Activated CD4-positive, alpha-beta memory T cell treated with anti-CD3 and anti-CD28 coated beads, Interleukin-2, amount 10 ng/mL, durations not matched to agents 7 days and 5 days (primary cell): ENCODE measurements around the gene OGDHL. TPM values are rescaled to one million over a fixed set of nuclear protein-coding genes. Genes with fewer than 3 reads are reported as not detected.

Experiments
- CTCF ChIA-PET: fragments of 350-600 bp; sonication (Branson Sonifier 250); formaldehyde crosslinking; loops from one replicate; lab custom pipeline; 2021; ENCODE audit warnings: antibody characterized with exemption, inconsistent platforms; lab: Charles Lee
- POLR2A ChIA-PET: fragments of 350-600 bp; sonication (Branson Sonifier 250); formaldehyde crosslinking; loops from one replicate; lab custom pipeline; 2021; ENCODE audit warnings: antibody characterized with exemption; lab: Charles Lee
- DNase-seq: peaks from one replicate; pipeline ENCODE4 v3.0.0-alpha.2; 2020
- H3K27ac Mint-ChIP-seq: one replicate; pipeline ENCODE4 v1.8.0; 2021; ENCODE audit warnings: mild to moderate bottlenecking, mixed read lengths
- H3K27me3 Mint-ChIP-seq: one replicate; pipeline ENCODE4 v1.8.0; 2021; ENCODE audit warnings: mixed read lengths
- H3K36me3 Mint-ChIP-seq: one replicate; pipeline ENCODE4 v1.8.0; 2021; ENCODE audit warnings: low read depth, mixed read lengths
- H3K4me1 Mint-ChIP-seq: one replicate; pipeline ENCODE4 v1.8.0; 2021; ENCODE audit warnings: mixed read lengths
- H3K4me3 Mint-ChIP-seq: one replicate; pipeline ENCODE4 v1.8.0; 2021; ENCODE audit warnings: mild to moderate bottlenecking, mixed read lengths
- H3K9me3 Mint-ChIP-seq: one replicate; pipeline ENCODE4 v1.8.0; 2021; ENCODE audit warnings: mixed read lengths
- total RNA-seq, 2 experiments: library from RNA; stranded (reverse); gene quantifications; one replicate each; pipeline ENCODE4 v1.2.3, GENCODE V29; 2021

OGDHL gene
- total RNA-seq, 2 experiments from 2014 or later: not detected

- Mint-ChIP-seq H3K27ac (no peak overlapping the region), H3K4me1 (no peaks in the 10 kb centered on the region), H3K36me3 (no peaks in the 10 kb centered on the region), H3K27me3 (no peaks in the 10 kb centered on the region), H3K9me3 (no peaks in the 10 kb centered on the region), H3K4me3 (no peak overlapping the region)
- CTCF ChIA-PET: no interaction called here
- POLR2A ChIA-PET: no interaction called here
- DNase-seq: no peak
Measured at GRCh38 chr10:49751216-49751615, 10.9 kb downstream of the OGDHL start.

- Mint-ChIP-seq H3K4me3 (no peak overlapping the region), H3K4me1 (no peaks in the 10 kb centered on the region), H3K27ac (no peak overlapping the region), H3K9me3 (no peaks in the 10 kb centered on the region), H3K36me3 (no peaks in the 10 kb centered on the region), H3K27me3 (no peaks in the 10 kb centered on the region)
- ChIA-PET CTCF (no interaction called here), POLR2A (no interaction called here)
- no peak for DNase-seq
Measured at GRCh38 chr10:49750546-49750945, 11.6 kb downstream of the OGDHL start.

DNA sequence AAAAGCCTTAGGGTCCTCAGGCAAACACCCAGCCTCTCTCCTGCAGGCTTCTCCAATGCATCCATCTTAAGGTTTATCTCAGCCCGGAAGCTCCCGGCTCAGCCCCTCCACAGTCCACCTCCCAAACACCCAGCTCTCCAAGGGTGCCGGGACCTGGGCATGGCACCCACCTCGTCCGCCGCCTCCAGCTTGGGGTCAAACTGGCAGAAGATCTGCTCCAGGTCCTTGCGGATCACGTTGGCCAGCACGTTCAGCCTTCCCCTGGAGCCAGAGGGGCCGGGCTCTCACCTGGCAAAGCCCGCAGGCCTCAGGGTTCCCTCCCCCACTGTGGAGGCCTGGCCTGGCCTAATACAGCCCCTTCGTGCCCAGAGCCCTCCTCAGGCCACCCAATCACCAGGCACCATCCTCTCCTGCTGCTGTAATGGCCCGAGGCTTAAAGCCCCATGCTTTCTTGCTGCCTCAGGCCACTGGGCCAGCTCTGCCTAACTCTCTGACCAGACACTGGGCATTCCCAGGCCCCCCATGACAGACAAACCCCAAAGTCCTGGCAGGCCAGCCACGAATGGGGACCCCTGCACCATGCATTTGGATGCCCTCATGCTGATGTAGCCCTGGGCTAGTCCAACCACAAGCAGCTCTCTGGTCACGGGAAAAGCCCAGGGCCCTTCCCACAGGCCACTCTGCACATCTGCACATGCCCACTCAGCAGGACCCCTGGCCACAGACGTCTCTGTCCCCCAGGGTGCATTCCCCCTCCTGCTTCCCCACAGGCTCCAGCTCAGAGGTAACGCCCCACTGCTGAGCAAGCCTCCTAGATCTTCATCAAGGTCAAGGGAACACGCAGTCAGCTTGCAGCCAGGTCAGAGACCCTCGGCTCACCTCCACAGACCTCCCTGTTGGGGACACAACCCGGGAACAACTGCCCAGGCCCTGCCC lies 12.3 kb downstream of the OGDHL start:
- H3K4me3 Mint-ChIP-seq: no peak overlapping the region
- no peaks in the 10 kb centered on the region for H3K36me3 Mint-ChIP-seq
- no peak for DNase-seq
- H3K27me3 Mint-ChIP-seq: no peaks in the 10 kb centered on the region
- ChIA-PET CTCF (no interaction called here), POLR2A (no interaction called here)
- H3K4me1 Mint-ChIP-seq: no peaks in the 10 kb centered on the region
- no peaks in the 10 kb centered on the region for H3K9me3 Mint-ChIP-seq
- H3K27ac Mint-ChIP-seq: no peak overlapping the region

- no peak overlapping the region for H3K27ac Mint-ChIP-seq
- no peaks in the 10 kb centered on the region for H3K4me1 Mint-ChIP-seq
- DNase-seq: no peak
- no peaks in the 10 kb centered on the region for H3K27me3 Mint-ChIP-seq
- no peaks in the 10 kb centered on the region for H3K36me3 Mint-ChIP-seq
- CTCF ChIA-PET: no interaction called here
- POLR2A ChIA-PET: no interaction called here
- H3K9me3 Mint-ChIP-seq: no peaks in the 10 kb centered on the region
- H3K4me3 Mint-ChIP-seq: no peak overlapping the region
Measured at GRCh38 chr10:49749144-49749543, 13.0 kb downstream of the OGDHL start.

DNA sequence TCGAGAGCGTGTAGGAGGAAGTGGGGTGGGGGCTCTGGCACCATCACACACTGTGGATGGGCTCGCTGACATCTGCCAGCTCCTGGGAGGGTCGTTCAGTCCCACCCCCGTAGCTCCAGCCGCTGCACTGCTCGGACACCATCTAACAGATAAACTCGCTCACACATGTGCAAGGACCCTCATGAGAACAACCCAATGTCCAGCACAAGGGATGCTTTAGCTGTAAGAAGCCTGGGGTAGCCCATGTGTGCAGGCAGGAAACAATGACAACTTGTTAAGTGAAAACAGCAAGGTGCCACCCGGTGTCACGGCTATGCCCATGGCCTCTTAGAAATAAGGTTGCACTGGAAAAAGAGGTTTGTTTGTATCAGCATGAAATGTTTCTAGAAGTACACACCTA lies 14.1 kb downstream of the OGDHL start:
- no peak overlapping the region for H3K27ac Mint-ChIP-seq
- no peaks in the 10 kb centered on the region for H3K9me3 Mint-ChIP-seq
- no peak overlapping the region for H3K4me3 Mint-ChIP-seq
- H3K36me3 Mint-ChIP-seq: no peaks in the 10 kb centered on the region
- no peaks in the 10 kb centered on the region for H3K4me1 Mint-ChIP-seq
- CTCF ChIA-PET: no interaction called here
- H3K27me3 Mint-ChIP-seq: no peaks in the 10 kb centered on the region
- no peak for DNase-seq
- POLR2A ChIA-PET: no interaction called here

DNA sequence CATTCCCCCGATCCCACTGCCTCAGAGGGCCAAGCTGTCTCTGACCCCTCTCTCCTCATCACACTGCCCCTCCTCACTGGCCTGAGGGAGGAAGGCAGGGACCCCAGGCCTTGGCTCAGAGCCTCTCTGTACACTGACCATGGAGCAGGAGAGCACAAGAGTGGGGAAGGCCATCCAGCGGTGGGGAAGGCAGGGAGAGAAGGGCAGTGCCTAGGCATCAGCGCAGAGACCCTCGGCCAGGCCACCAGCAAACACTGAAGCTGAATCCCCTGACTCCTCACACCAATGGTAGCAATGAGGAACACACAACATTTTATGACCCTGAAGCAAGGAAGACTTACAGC lies 14.8 kb downstream of the OGDHL start:
- H3K9me3 Mint-ChIP-seq: no peaks in the 10 kb centered on the region
- no peak for DNase-seq
- no peaks in the 10 kb centered on the region for H3K4me1 Mint-ChIP-seq
- H3K36me3 Mint-ChIP-seq: no peaks in the 10 kb centered on the region
- H3K27me3 Mint-ChIP-seq: no peaks in the 10 kb centered on the region
- no peak overlapping the region for H3K4me3 Mint-ChIP-seq
- ChIA-PET CTCF (no interaction called here), POLR2A (no interaction called here)
- no peak overlapping the region for H3K27ac Mint-ChIP-seq

DNA sequence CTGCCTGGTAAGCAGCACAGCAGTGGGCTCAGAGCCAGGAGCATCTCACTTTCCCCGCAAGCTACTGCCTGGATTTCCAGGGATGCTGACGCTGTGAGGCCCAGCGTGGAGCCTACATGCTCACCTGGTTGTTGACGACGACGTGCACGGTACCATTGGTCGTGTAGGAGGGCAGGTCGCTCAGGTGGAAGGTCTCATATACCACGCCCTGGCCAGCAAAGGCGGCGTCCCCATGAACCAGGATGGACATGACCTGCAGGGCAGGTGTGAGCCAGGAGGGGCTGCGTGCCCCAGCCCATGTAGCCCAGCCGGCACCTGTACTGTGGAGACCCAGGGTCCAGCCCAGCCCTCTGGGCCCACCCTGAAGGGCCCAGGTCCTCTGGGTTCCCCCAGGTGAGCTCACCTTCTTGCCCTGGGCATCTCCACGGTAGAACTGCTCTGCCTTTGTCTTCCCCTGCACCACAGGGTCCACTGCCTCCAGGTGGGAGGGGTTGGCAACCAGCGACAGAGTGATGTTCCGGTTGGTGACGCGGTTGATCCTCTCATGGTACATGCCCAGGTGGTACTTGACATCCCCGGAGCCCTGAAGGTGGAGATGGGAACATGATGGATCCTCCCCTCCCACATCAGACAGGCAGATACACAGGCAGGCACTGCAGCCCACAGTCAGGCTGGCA lies 15.4 kb downstream of the OGDHL start:
- no peak overlapping the region for H3K4me3 Mint-ChIP-seq
- peaks cover 5% of the 10 kb centered on the region for H3K9me3 Mint-ChIP-seq
- no peak for DNase-seq
- no peaks in the 10 kb centered on the region for H3K4me1 Mint-ChIP-seq
- no peaks in the 10 kb centered on the region for H3K27me3 Mint-ChIP-seq
- H3K36me3 Mint-ChIP-seq: no peaks in the 10 kb centered on the region
- CTCF ChIA-PET: no interaction called here
- no peak overlapping the region for H3K27ac Mint-ChIP-seq
- POLR2A ChIA-PET: no interaction called here

GRCh38 chr10:49745756-49746155 lies 16.4 kb downstream of the OGDHL start:
- H3K4me1 Mint-ChIP-seq: no peaks in the 10 kb centered on the region
- no peaks in the 10 kb centered on the region for H3K27me3 Mint-ChIP-seq
- H3K36me3 Mint-ChIP-seq: no peaks in the 10 kb centered on the region
- no peak overlapping the region for H3K27ac Mint-ChIP-seq
- POLR2A ChIA-PET: no interaction called here
- no peak overlapping the region for H3K4me3 Mint-ChIP-seq
- DNase-seq: no peak
- CTCF ChIA-PET: no interaction called here
- peaks cover 7% of the 10 kb centered on the region for H3K9me3 Mint-ChIP-seq

GRCh38 chr10:49744924-49745605 lies 17.1 kb downstream of the OGDHL start:
- Mint-ChIP-seq H3K27me3 (no peaks in the 10 kb centered on the region), H3K9me3 (peaks cover 7% of the 10 kb centered on the region), H3K4me3 (no peak overlapping the region), H3K27ac (no peak overlapping the region), H3K36me3 (no peaks in the 10 kb centered on the region), H3K4me1 (no peaks in the 10 kb centered on the region)
- CTCF ChIA-PET: no interaction called here
- DNase-seq: no peak
- POLR2A ChIA-PET: no interaction called here

GRCh38 chr10:49744091-49744685 lies 17.9 kb downstream of the OGDHL start:
- CTCF ChIA-PET: no interaction called here
- H3K9me3 Mint-ChIP-seq: peaks cover 7% of the 10 kb centered on the region
- no peak overlapping the region for H3K4me3 Mint-ChIP-seq
- H3K27ac Mint-ChIP-seq: no peak overlapping the region
- H3K27me3 Mint-ChIP-seq: no peaks in the 10 kb centered on the region
- POLR2A ChIA-PET: no interaction called here
- H3K4me1 Mint-ChIP-seq: no peaks in the 10 kb centered on the region
- no peak for DNase-seq
- H3K36me3 Mint-ChIP-seq: no peaks in the 10 kb centered on the region

DNA sequence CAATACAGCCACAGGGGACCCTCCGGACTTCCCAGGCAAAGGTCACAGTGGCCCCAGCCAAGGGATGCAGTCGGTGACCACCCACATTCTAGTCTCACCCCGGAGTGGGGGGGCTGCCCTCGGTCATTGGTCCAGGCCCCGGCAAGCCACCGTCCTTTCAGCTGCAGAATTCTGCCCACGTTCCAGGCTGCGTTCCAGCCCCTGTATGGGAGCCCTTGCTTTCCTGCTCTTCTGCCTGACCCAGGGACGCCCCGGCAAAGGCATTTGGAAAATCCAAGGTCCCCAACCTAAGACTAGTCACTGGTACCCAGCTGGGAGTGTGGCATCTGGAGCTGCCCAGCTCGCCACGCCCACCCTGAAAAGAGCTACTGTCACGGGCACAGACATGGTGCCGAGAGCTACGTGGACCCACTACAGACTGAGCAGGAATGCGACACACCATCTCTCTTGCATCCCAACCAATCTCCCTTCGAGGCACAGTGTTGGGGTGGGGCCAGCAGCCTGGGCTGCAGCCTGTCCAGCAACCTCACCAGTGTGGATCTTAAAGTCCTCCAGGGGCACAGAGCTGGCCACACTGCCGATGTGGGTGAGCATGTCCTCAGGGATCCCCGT lies 18.6 kb downstream of the OGDHL start:
- no peak overlapping the region for H3K27ac Mint-ChIP-seq
- H3K36me3 Mint-ChIP-seq: no peaks in the 10 kb centered on the region
- peaks cover 7% of the 10 kb centered on the region for H3K9me3 Mint-ChIP-seq
- no peak for DNase-seq
- no peaks in the 10 kb centered on the region for H3K27me3 Mint-ChIP-seq
- H3K4me1 Mint-ChIP-seq: no peaks in the 10 kb centered on the region
- ChIA-PET POLR2A (no interaction called here), CTCF (no interaction called here)
- H3K4me3 Mint-ChIP-seq: no peak overlapping the region

- Mint-ChIP-seq H3K4me1 (no peaks in the 10 kb centered on the region), H3K4me3 (no peak overlapping the region), H3K27ac (no peak overlapping the region), H3K27me3 (no peaks in the 10 kb centered on the region), H3K36me3 (no peaks in the 10 kb centered on the region), H3K9me3 (peaks cover 7% of the 10 kb centered on the region)
- ChIA-PET POLR2A (no interaction called here), CTCF (no interaction called here)
- no peak for DNase-seq
Measured at GRCh38 chr10:49742683-49743463, 19.2 kb downstream of the OGDHL start.
